GM19099 (cell line): ENCODE data around the gene SLCO3A1.

Experiments
- POLR2A ChIP-seq: IDR thresholded peaks from 3 replicates; pipeline ENCODE4 v1.6.1; 2011; ENCODE audit warnings: low read depth; ENCODE audit not compliant: insufficient read length; ENCODE audit errors: extremely low read depth

The SLCO3A1 gene

GRCh38 chr15:92195241-92195640, 341.7 kb downstream of the SLCO3A1 start:
- TF ChIP-seq POLR2A = no peak

GRCh38 chr15:92196342-92196741, 342.8 kb downstream of the SLCO3A1 start:
- no peak for TF ChIP-seq POLR2A

DNA sequence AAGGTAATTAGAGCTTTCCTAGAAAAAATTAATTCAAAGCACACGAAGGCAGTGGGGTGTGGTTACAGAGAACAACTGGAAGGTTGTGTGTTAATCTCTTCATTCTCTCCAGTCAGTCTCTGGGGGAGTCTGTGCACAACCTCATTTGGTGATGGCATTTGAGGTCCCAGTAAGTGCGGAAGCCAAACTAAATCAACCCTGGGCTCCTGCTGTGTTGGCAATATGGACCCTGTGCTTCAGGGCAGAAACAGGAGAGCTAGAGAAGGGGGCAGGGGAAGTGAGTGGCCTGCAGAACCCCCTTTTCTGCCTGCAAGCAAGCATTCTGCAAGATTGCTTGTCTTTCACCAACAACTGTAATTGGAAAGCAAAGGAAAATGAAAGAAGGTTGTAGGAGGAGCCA, 344.2 kb downstream of the SLCO3A1 start:
- TF ChIP-seq POLR2A = no peak

DNA sequence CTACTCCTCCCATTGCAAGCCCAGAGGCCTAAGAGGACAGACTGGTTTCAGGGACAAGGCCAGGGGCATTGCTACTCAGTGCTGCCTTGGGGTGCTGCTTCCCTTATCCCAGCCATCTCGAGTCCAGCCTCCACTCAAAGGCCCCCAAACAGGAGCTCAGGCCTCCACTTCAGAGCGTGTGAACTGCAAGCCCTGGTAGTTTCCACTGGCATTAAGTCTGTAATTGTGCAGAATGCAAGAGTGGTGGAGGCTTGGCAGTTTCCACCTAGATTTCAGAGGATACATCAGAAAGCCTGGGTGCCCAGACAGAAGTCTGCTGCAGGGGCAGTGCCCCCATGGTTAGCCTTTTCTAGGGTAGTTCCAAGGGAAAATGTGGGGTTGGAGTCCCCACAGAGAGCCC, 347.4 kb downstream of the SLCO3A1 start:
- TF ChIP-seq POLR2A = no peak

- TF ChIP-seq POLR2A = no peak
Observed at GRCh38 chr15:92205255-92205739, 351.8 kb downstream of the SLCO3A1 start.
